HG03280 (cell line): Measurements from ENCODE around the gene SLC16A7.

Experiments used
- ATAC-seq: cut with Tn5 transposase; IDR thresholded peaks from one replicate; pipeline ENCODE4 v1.9.1; 2021; ENCODE audit warnings: mild to moderate bottlenecking, moderate library complexity; ENCODE audit not compliant: unreplicated experiment

Gene SLC16A7

DNA sequence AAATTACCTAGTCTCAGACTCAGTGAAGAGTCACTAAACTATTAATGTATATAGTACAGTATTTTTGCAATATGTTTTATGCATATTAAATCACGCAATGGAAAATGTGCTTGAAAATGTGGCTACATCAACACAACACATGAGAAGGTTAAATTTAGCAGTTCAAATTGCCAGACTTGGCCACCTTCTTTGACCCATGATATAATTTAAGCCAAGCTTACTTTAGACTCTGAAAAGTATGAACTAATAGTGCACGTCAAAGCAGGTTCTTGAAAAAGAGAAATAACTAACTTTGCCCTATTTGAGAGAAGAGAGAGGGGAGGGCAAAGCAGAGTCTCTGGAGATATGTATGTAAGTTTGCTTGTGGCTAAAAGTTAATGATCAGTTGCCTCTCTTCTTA, 68.7 kb downstream of the SLC16A7 start:
- no peak for ATAC-seq

DNA sequence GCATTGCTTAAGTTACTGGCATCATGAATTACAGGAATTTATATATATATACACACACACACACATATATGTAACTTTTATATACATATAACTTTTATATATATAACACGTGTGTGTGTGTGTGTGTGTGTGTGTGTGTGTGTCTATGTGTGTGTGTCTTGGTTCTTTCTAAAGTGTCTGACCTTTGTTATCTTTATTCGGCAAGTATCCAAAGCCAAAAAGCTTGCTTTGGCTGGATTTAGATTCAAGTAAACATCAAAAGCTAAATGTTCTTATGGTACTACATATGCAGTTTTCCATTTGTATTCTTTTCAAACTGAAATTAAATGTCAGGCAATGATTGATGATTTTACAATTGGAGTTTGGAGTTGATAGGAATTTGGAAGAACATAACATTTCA, 69.9 kb downstream of the SLC16A7 start:
- ATAC-seq = no peak

DNA sequence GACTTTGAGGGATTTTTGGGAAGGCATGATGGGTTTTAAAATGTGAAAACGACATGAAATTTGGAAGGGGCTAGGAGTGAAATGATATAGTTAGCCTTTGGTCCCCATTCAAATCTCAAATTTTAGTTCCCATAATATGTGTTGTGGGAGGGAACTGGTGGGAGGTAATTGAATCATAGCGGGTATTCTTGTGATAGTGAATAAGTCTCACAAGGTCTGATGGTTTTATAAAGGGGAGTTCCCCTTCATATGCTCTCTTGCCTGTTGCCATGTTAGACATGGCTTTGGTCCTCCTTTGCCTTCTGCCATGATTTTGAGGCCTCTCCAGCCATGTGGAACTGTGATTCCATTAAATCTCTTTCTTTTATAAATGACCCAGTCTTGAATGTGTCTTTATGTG, 72.8 kb downstream of the SLC16A7 start:
- no peak for ATAC-seq

DNA sequence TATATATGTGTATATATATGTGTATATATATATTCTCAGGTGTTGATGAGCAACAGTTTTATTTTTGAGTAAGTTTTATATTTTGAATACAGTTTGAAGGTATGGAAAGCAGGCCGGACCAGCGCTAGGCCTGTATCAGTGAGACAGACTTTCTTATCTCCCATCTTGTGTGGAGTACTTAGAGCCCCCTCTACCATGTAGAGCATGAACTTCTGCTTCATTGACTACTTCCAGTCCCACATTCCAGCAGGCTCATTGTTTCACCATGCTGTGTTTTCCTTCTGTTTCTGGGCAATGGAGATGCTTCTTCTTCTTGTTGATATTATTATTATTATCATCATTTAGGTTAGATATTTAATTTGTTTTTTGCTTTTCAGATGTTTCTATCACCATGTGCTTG, 76.4 kb downstream of the SLC16A7 start:
- no peak for ATAC-seq

DNA sequence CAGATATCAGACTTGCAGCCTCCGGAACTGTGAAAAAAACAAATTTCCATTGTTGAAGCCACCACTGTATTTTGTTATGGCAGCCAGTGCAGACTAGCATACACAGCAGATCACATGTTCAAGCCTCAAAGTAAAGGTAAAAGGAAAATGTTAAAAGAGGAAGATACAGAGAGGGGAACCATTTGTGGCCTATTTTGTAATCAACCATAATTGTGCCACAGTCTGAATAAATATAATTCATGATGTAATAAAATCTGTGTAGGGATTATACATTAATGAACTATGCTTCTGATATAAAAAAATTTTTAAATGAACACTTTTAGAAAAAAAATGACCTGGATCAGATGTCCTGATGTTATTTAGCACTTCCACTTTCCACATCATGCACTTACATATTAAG, 79.6 kb downstream of the SLC16A7 start:
- ATAC-seq = no peak

DNA sequence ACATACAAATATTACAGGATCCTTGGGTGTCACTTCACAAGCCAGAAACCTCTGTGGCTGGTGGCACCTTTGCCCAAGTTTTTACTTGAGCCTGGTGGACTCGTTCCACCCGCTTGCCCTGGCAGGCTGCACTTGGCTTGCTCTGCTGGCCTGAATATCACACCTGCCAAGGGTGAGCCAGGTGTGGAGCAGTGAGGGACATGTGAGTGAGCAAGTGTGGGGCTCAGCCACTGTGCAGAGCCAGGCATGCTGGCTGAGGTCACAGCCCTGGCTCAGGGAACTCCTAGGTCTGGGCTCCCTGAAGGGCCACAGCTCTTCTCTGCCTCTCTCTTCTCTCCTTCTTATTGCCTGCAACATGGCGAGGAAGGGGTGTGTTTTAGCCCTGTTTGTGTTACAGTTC, 82.0 kb downstream of the SLC16A7 start:
- no peak for ATAC-seq

DNA sequence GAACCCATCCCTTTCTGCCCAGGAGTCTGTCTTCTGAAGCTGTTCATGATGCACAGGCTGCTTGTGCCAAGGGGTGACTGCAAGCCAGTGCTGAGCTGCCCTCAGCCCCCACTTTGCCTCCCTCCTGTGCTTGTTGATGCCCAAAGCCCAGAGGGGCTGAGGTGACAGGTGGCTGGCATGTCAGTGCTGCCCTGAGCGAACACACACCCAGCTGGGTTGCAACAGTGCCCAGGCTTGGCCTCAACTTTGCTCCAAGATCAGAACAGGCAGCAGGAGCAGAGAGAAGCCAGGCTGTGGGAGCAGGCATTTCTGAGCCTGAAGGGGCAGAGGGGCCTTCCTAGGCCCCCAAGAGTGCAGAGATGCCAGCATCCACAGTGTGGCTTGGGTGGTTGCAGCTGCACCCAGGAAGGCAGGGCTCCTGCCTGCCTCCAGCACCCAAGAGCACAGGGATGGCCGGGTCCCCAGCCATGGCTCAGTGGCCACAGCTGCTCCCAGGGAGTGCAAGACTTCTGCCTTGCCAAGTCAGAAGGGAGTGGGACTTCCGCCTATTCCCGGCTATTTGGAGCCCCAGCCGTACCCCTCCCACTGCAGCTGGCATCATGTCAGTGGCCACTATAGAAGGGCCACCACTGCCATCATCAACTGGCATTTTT, 83.1 kb downstream of the SLC16A7 start:
- ATAC-seq = no peak

DNA sequence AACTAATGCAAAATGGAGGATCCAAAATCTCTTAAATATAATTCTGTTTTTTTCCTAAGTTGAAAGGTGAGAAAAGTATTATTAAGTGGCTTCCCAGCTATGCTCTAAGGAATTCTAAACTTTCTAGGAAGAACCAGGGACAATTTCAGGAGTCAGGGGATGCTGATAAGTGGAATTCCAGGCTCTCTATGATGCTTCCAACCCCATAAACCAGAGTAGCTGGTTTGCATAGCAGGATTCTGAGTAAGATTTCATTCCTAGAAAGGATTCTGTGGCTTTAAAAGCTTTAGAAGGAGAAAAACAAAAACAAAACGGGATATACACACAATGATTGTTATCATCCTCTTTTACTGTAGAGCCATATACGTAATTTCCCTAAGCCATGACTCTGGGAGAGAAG, 93.9 kb downstream of the SLC16A7 start:
- no peak for ATAC-seq

DNA sequence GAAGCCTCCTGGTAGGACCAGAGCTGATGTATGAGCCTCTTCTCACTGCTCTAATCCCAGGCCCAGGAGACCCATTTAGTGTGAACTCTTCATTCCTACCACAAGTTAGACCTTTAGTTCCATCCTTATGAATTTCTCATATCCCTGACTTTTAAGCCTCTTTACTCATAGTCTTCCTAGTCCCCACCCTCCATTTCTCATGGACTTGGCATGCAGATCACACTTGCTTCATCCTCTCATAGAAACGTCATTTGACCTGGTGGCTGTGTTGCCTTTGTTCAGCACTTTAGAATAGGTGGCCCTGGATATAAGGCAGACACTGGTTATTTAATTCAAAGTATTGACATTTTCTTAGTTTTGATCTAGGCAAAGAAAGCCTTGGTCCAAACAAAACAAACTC, 99.5 kb downstream of the SLC16A7 start:
- no peak for ATAC-seq

DNA sequence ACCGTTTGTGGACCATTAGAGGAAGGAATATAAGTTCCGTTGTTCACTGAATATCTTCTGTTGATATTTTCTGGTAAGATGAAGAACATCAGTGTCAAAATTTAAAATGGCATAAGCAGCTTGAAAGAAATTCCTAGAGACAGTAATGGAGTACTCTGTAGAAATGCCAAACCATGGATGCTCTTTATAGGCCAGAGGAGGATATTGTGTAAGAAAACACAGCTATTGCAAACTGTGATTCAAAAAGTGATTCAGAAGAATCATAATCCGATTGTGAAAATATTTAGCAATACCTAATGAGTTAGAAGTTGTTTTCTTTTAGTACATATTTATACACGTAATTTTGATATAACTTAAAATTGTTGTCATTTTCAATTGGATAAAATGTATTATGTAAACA, 102.8 kb downstream of the SLC16A7 start:
- no peak for ATAC-seq

DNA sequence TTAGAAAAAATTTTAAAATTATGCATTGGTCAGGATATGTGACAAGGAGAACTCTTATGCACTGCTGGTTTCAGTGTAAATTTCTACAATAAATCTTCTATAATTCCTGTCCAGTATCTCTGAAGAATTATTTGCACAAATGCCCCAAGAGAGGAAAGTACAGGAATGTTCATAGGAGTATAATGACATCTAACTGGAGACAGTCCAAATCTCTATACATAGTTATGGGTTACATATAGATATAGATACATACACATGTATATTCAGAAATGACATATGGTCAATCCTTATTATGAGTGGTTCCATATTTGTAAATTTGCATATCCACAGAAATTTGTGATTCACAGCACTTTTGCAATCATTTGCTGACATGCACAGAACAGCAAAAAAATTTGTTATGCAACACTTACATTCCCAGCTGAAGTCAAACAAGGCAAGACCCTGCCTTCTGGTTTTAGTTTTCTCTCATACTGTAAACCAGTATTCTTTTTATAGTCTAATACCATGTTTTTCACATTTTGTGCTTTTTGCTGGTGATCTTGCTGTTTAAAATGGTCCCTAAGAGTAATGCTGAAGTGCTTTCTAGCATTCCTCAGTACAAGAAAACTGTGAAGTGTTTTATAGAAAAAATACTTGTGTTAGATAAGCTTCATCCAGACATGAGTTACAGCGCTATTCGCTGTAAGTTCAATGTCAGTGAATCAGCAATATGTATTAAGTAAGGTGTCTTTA, 103.8 kb downstream of the SLC16A7 start:
- ATAC-seq = no peak

DNA sequence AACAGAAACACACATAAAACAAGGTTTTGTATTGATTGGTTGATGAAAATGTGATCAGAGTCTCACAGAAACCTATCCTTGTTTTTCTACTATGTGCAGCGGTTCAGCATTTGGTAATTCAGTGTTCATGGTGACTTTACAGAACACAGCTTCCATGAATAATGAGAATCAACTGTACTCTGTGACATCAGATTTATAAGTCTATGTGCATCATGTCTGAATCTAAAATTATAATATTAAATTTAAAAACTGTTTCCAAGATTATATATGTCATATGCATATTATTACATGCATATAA, 104.3 kb downstream of the SLC16A7 start:
- no peak for ATAC-seq

DNA sequence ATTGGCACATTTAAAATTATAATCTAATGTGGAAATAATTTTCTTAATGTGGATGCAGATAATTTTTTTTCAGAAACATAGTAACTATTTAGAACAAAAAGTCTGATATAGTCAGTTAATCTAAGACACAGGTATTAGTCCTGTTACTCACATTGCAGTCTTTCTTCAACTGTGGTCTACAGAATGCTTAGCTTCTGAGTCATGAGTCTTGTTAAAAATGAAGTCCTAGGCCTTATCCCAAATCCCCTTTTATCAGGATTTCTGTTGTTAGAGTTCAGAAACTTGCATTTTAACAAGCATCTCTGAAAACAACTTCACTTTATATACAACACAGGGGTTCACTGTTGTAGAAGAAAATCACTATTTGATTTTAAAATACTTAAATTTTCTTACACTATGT, 112.2 kb downstream of the SLC16A7 start:
- ATAC-seq = no peak

DNA sequence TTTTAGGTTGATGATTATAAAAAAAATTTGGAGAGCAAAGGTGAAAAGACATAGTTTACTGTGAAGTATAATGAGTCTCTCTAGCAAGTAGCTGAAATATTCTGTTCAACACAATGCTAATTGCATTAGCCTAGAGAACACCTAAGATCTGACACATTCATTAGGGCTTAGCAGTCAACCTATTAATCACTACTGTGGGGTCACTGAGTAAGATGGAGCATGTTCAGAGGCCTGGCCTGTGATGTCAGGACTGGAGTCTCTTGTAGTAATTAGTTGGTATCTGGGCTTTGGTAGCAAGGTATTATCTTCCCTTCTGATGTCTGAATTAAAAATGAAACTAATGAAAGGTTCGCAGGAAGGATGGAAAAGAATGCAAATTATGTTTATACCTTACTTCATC, 112.7 kb downstream of the SLC16A7 start:
- ATAC-seq = no peak

DNA sequence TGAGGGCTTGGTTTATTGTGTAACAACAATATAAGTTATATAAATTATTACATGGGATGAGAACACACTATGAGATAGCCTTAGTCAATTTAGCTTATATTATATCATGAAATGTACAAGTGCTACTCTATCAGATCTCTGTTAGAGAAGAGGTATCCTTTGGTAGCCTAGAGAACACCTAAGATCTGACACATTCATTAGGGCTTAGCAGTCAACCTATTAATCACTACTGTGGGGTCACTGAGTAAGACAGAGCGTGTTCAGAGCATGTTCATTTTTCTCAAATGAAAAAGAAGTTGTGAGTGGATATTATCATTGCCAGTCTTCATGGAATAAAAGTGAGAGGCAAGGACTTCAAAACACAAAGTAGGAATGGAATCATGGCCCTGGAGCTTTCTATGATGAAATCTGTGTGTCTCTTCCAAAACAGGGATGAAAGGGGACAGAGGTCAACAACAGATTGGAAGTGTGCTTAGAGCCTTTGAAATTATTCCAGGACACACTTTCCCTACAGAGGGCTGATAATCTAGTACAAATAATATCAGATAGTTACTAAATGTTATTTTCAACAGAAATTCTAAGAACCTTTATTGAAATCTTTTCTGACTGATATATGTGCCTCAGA, 114.3 kb downstream of the SLC16A7 start:
- ATAC-seq = no peak

DNA sequence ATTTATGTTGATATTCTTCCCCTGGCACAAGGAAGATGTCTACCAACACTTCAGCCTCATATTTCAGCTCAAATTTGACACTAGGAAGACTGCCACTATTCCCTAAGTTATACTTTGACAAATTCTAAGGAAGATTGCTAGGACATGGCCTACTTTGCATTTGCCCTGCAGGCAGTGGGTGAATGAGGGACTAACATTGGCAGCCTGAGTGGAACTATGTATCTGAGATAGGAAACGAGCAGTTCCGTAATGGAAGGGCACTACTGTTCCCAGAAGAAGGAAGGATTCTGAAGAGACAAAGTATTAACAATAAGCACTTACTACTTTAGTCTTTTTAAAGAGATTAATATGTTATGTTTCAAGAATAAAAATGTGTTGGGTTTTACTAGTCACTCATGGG, 115.1 kb downstream of the SLC16A7 start:
- no peak for ATAC-seq

DNA sequence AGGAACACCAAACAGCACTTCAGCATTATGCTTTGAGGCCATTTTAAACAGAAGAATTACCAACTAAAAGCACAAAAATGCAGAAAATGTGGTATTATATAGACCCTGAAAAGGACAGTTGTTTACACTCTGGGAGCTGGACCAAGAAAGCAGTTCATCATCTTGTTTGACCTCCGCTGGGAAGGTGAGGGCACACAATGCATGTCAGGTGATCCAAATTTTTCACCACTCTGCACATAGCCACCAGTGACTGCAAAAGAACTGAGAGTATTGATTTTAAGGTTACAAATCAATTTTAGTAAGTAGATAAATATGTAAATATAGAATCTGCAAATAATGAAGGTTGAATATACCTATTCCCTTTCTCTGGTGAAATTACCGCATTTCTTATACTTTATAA, 119.6 kb downstream of the SLC16A7 start:
- ATAC-seq = no peak

DNA sequence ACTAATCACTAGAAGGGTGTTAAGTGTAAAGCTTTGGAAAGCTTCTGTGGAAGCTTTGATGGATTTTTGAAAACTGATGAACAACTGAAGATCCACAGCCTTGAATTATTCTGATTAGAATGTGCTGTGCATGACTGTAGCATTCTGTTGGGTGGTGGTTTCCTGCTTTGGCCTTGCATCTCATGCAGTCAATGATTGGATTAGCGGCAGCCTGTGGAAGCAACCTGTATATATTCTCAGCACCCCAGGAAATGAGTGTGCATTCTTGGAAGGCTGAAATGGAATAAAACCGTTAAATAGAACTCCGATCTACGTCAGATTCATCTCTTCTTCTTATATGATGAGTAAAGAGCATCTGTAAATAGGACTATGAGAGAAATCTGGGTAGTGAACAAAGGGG, 120.2 kb downstream of the SLC16A7 start:
- no peak for ATAC-seq

DNA sequence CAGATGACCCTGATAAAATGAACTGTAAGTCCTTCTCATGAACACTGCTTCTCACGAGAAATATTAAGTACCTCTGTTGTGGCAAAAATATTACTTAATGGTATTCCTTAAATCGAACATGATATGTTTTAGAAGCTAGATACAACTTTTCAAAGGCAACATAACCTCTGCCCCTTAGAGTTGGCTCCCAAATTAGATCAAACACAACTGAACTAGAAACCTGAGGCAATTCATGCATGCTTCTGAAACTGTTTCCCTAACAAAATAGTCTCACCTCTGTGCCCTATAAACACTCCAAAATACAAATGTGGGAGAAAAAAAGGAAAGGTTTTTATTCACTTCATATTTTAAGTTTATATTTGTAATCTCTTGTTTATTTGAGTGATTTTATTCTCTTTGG, 121.6 kb downstream of the SLC16A7 start:
- no peak for ATAC-seq

DNA sequence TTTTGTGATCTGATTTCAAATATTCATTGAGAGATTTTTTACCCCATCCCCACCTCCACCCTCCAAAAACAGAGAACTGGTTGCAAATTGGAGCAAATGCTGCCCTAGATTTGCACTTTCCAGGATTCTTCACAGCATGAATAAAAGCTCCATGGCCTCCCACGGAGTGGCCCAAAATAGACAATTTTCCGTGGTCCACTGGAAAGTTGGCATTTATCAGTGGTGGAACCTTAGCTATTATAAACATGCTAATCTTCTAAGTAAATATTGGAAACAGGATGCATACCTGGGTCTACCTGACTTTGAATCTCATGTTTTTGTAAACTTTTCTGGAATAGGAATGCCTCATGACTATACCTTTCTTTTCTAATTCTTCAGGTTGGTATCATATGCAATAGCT, 123.9 kb downstream of the SLC16A7 start:
- no peak for ATAC-seq

DNA sequence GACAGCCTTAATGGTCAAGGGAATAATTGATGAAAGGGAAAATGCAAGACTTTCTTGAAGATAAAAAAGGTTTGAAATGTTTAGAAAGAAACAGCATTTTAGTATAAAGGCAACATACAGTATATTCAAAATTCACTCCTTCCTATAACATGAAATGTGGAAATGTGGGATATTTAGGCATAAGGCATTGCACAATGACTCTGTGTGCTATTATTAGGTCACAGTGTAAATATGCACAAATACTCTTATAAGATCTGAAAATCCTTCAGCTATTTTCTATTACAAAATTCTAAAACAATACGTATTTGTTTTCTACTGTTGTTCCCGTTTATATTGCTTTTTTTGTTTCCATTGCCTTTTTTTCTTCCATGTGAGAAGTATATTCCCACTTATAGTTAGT, 127.7 kb downstream of the SLC16A7 start:
- ATAC-seq = no peak

DNA sequence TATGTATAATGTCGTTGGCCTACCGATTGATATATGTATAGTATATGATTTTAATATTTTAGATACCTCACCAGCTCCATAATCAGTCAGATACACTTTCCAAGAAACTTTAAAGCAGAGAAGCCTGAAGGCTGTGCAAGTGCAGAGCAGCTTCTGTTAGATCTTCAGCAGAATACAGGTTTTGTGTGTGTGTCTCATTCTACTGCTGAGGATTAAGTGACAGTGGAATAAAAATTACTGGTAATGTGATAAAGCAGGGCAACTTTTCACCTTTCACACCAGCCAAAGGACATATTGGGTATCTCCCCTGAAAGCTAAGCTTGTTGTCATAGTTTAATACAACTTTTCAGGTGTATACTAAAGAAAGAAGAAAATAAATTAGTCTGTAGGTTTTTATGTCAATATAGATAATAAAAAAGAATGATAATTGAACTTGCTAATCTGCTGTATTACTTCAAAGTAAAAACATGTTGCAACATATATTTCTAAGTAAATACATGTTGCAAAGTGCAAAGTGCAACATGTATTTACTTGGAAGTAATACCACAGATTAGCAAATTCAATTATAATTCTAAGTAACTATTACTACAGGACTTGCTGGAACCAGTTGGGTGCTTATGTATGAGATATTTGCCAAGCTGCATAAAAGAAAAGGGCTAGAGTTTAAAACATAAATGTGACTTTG, 128.3 kb downstream of the SLC16A7 start:
- ATAC-seq = no peak
